GM18907 (cell line): Measurements from ENCODE around the gene CTSW.

ENCODE experiments used
- ATAC-seq: cut with Tn5 transposase; IDR thresholded peaks from one replicate; pipeline ENCODE4 v1.9.1; 2021; ENCODE audit warnings: mild to moderate bottlenecking, moderate library complexity; ENCODE audit not compliant: unreplicated experiment

CTSW gene

GRCh38 chr11:65900125-65900898 lies 20.7 kb downstream of the CTSW start, which contains the start of gene FOSL1:
Gene FOSL1, minus strand, starts transcription at chr11:65900388. Its CDS starts 49 bp downstream, at chr11:65900339.
- peak; percentile 74 for ATAC-seq

GRCh38 chr11:65900899-65901180 lies 21.2 kb downstream of the CTSW start:
- ATAC-seq: no peak

DNA sequence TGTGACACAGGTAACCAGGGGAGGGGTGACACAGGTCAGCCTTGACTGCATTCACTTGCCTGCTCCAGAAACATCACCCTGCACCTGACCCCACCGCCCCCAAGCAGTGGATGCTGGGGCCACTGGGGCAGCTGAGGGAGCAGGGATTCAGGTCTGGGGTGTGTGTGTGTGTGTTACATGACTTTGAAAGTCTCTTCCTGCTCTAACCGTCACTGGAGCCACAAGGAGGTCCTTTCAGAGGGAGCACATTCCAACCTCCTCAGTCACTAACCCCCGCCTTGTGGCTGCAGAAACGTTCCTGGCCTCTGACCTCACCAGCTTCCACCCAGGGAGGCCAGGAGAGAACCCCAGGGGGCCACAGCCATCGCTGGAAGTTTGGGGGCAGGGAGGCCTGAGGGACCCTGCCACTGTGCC lies 23.4 kb downstream of the CTSW start:
- ATAC-seq: no peak

GRCh38 chr11:65903715-65904114 lies 24.1 kb downstream of the CTSW start:
- no peak for ATAC-seq

- no peak for ATAC-seq
Measured at GRCh38 chr11:65906602-65907001, 27.0 kb downstream of the CTSW start.

DNA sequence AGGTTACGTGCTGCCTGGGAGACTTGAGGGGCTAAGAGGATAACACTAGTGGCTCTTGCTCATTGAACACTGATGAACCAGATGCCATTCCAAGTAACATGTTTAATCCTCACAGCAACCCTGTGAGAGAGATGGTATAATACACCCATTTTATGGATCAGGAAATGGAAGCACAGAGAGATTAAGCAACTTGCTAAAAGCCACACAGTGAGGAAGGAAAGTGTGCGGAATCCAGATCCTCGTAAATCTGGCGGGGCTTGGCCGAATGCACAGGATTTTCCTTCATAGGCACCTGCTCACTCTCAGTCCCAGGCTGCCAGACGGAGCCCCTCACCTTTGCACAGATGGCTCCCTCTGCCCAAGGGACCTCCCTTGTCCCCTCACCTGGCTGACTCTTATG lies 28.2 kb downstream of the CTSW start:
- ATAC-seq: no peak

GRCh38 chr11:65911682-65912568 lies 32.3 kb downstream of the CTSW start:
- ATAC-seq: no peak

DNA sequence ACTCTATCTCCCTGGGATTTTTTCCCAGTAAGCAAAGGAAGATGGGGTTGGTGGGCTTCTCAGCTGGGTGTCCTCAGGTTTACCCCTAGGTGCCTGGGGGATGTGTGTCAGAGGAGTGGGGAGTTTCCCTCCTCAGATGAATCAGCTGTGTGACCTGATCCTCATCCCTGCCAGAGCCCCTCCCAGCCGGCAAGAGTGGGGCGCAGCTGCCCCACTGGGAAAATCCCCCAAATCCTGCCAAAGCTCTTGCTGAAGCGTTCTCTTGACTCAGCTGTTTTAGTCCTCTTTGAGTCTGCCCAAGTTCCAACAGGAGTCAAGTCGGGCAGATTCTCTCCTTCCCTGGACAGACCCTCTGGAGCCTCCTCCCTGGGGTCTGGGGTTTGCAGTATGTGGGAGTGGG lies 33.2 kb downstream of the CTSW start:
- ATAC-seq: no peak

DNA sequence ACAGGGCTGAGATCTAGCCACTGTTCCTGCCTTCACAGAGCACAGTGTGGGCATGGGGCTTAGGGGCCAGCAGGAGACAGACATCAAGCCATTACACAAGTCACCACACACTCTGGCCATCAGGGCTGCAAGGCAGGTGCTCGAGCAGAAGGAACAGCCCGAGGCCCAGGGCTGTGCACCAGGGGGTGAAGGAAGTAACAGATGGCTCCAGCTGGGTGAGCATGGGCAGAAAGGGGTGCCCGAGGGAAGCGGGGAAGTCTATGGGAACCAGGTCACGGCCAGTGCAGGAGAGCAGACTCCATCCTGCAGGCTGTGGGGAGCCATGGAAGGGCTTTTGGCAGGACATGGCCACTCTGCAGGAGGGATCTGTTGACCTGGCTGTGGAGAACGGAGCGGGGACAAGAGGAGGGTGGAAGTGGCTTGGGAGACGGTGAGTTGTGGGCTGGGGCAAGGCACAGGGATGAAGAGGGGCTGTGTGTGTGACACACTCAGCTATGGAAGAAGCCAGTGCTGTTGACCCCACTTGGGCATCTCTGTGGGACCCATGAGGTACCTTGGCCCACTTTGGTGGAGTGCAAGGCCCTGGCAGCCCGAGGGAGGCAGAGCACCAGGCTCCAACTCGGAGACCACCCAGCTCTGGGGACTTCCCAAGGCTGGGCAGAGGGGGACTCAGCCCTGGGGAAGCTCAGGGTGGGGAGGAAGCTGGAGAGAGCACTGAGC lies 35.6 kb downstream of the CTSW start:
- no peak for ATAC-seq

DNA sequence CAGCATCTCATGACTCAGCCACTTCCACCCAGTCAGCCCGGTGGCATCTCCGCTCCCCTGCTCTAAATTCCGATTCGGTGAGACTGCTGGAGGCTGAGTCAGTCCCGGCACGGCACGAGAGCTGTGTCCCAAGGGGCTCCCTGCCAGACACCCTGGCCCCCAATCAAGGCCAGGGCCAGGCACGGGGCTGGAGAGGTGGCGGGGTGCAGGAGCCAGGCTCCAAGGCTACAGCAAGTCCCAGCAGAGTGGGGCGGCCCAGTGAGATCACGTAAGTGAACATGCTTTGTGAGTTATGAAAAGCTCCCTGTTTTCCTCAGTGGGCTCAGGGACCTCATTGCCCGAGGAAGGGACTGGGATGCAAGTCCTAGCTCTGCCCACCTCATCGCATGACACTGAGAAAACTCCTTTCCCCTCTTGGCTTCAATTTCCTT lies 36.2 kb downstream of the CTSW start:
- ATAC-seq: no peak

DNA sequence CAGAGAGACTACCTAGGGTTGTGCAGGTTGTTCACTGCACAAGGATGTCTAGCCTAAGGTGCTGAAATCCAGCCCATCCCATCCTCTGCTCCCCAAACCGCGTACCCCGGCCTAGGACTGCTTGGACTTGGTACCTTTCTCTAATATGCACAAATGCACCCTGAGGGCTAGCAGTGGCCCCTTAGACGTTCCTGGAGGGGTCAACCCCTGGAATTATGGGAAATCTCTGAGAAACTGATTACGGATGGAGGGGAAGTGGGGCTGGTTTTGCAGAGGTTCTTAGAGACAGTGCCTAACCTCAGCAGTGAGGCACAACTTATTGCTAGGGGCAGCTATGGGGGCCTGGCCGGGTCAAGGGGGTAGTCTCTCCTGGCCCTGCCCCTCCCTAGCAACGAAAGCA lies 36.8 kb downstream of the CTSW start:
- no peak for ATAC-seq

- ATAC-seq: no peak
Measured at GRCh38 chr11:65917077-65917433, 37.4 kb downstream of the CTSW start.

DNA sequence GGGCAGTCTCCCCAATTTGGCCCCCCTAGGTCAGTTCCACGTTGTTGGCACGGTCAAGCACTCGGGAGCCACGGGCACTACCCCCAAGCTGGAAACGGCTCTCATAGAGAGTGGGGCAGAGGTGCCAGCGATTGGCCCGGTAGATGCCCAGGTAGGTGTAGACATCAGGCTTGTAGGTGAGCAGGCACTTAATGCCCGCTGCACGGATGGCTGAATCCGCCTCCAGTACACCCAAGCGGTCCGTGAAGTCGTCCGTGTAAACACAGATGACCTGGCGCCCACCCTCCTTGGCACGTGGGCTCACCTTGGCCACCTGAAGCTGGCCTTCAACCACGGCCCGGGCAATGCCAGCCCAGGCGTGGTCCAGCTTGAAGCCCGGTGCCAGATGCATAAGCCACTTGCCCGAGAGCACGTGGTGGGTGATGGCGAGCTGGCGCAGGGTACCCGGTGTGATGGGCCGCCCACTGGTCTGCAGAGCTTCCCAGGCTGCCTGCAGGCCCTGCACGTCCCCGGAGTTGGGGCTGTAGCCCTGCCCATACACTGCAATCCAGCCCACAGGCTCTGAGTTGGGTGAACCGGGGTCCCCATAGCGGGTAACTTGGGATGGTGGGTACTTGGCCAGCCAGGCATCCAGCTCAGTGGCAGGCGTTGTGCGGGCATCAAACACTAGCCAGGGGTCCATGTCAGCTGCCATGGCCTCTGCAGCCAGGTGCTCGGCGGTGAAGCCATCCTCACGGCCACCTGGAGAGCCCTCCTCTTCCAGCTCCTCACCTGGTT lies 38.0 kb downstream of the CTSW start:
- no peak for ATAC-seq

DNA sequence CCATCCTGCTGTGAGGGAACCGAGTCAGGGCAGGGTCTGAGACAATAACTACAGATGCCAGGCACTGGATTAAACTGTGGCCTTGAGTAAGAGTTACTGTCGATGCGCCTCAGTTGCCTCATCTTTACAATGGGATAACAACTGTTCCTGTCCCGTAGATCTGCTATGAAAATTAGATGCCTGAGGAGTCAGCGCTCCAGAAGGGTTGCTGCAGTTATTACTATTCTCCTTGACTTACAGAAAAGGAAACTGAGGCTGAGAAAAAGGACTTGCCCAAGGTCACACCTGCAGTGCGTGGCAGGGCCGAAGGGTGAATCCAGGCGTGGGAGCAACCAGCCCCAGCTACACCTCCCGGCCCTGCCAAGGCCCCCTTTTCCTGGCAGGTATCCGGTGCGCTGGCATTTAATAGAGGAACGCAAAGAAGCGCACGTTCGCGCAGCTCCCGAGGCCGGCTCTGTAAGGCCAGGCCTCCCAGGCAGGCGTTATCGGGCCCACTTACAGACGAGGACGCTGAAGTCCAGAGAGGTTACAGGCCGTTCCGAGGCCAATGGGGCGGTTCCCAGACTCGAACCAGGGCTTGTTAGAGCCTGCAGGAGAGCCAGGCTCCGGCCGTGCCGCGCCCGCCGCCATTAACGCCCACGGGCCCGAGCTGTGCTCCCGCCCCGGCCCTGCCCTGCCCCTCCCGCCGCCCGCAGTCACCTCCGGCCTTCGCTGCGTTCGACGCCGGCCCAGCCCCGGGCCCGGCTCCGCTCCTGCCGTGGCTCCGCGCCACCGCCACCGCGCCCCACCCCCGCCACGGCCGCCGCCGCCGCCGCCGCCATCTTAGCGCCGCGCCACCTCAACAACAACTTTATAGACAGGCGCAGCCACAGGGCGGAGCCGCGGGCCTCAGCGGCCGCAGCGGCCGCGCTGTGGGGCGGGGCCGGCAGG lies 38.8 kb downstream of the CTSW start, which contains the start of gene C11orf68:
C11orf68 (minus strand) TSS at position 852 of the 930 bp plus-strand sequence; CDS start at position 821, 31 bp downstream.
- peak; percentile 51 for ATAC-seq

- peak; percentile 78 for ATAC-seq
Measured at GRCh38 chr11:65919141-65919572, 39.5 kb downstream of the CTSW start, which contains the start of gene DRAP1. Gene DRAP1, plus strand, starts transcription at chr11:65919426. Its CDS starts 76 bp downstream, at chr11:65919502.

GRCh38 chr11:65919573-65920371 lies 40.1 kb downstream of the CTSW start:
- ATAC-seq: peak; percentile 50

GRCh38 chr11:65920372-65920802 lies 40.8 kb downstream of the CTSW start:
- no peak for ATAC-seq

GRCh38 chr11:65921033-65921555 lies 41.5 kb downstream of the CTSW start:
- no peak for ATAC-seq
